Measurements from ENCODE around the gene TUBB1.

DNA sequence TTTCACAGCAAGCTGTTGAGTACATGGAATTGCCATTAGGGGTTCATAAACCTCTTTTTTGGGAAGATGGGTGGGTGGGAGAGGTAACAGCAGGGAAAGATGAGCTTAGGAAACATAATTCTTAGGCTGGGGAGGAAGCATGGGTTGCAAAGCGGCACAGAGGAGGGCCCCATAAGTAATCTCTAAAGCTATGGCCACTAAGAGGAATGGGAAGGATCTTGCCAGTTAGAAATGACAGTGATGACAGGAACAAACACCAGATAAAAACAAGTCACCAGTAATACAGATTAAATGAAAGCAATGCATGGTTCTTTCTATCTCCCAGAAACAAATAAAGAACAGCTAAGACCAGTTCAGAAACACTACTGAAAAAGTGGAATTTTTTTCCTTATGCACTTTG, 54.4 kb downstream of the TUBB1 start:
- no peak for TF ChIP-seq CTCF (conservative IDR thresholded peaks at IDR 0.05; ENCODE audit: low read length)
- TF ChIP-seq EZH2phosphoT487 (IDR thresholded peaks at IDR 0.05; ENCODE audit: borderline replicate concordance) = no peak

Data from Loucy (cell line).